Mucosa of descending colon (tissue), 3 donors: ENCODE results near the gene SMS. TPM values are rescaled to one million over a fixed set of nuclear protein-coding genes. Genes with fewer than 3 reads are reported as not detected.

ENCODE experiments used
- ATAC-seq: fragments of 200-7000 bp; cut with Tn5 transposase; one replicate; pipeline ENCODE4 v1.9.1; 2020; ENCODE audit warnings: mild to moderate bottlenecking, moderate library complexity
- DNase-seq, 3 donors: peaks; one replicate each; pipeline ENCODE4 v3.0.0-alpha.2; 2020
- H3K36me3 ChIP-seq: fragments of 200-600 bp; one replicate; pipeline ENCODE4 v1.8.0; 2021; ENCODE audit warnings: low read depth, mild to moderate bottlenecking
- H3K4me1 ChIP-seq: fragments of 200-600 bp; one replicate; pipeline ENCODE4 v1.8.0; 2021; ENCODE audit warnings: low read depth, mild to moderate bottlenecking
- H3K4me3 ChIP-seq: fragments of 200-600 bp; one replicate; pipeline ENCODE4 v1.8.0; 2021; ENCODE audit warnings: mild to moderate bottlenecking
- H3K9me3 ChIP-seq: fragments of 200-600 bp; one replicate; pipeline ENCODE4 v1.8.0; 2021; ENCODE audit warnings: mild to moderate bottlenecking
- intact Hi-C, 2 donors: fragments of 100-400 bp; cut with DNase I in 1 of 2; cut with micrococcal nuclease in 1 of 2; formaldehyde crosslinking; loops; one replicate each; pipeline versions ENCODE4 v1.11.0 to v1.11.1; 2022; cut with DNase I, micrococcal nuclease
- total RNA-seq, 3 donors: library from RNA; stranded (reverse); fragmentation: NEBNext Ultra II Directional in 2 of 3; extraction: Animal tissue kit (Norgen Biotek cat#: 25700) in 2 of 3; gene quantifications; one replicate each; pipeline versions ENCODE4 v1.2.1 to v1.2.4, GENCODE V29; 2021 to 2023
- TF ChIP-seq, protein P1 (sequence below): fragments of 200-600 bp; IDR thresholded peaks from one replicate; pipeline ENCODE4 v1.8.0; 2022; ENCODE audit warnings: antibody characterized with exemption, mild to moderate bottlenecking
- donor health status: DM: no; HTN: no; CAD: no; lungs with moderate emphysema.
- donor health status: DM: no; HTN: no; CAD: no.
- donor health status: DM: no; HTN: yes; CAD: no.

SMS gene
- total RNA-seq, 3 donors from 2014 or later, result 42.4 to 71.1 (median 56.1) TPM

DNA sequence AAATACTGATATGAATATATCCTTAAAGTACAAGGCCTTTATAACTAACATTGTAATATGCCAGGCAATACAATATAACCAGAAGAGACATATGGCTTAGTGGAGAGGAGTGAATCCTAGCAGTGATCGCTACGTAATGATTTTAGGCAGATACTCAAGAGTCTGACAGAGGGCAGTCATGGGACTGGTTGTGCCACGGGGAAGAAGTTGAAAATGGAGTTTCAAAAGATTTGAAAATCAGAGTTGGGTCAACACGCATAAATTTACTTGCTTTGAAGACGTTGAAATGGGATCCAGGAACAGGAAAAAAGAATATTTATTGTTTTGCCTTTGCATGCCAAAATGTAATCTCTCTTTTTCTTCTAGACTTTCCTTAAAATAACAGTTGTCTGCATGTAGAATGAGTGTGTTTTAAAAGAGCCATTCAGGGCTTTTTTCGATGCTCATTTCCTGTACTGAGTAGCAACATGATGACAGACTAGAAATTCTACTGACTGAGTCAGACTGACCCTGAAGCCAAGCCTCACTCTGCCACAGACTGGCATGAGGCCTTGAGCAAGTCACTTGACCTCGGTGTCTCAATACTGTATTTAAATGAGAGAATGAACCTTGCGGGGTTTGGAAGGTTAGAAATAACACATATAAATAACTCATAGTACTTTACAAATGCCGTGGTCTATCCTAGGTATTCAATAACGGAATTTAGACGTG lies 8.1 kb upstream of the SMS start:
- TF ChIP-seq, protein P1, sequence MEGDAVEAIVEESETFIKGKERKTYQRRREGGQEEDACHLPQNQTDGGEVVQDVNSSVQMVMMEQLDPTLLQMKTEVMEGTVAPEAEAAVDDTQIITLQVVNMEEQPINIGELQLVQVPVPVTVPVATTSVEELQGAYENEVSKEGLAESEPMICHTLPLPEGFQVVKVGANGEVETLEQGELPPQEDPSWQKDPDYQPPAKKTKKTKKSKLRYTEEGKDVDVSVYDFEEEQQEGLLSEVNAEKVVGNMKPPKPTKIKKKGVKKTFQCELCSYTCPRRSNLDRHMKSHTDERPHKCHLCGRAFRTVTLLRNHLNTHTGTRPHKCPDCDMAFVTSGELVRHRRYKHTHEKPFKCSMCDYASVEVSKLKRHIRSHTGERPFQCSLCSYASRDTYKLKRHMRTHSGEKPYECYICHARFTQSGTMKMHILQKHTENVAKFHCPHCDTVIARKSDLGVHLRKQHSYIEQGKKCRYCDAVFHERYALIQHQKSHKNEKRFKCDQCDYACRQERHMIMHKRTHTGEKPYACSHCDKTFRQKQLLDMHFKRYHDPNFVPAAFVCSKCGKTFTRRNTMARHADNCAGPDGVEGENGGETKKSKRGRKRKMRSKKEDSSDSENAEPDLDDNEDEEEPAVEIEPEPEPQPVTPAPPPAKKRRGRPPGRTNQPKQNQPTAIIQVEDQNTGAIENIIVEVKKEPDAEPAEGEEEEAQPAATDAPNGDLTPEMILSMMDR, result no peak
- ATAC-seq (peak; percentile 35), DNase-seq (no peak)
- intact Hi-C loops, result no loop called here
- Histone ChIP-seq H3K9me3 (no peaks in the 10 kb centered on the region), H3K4me1 (no peaks in the 10 kb centered on the region), H3K36me3 (no peaks in the 10 kb centered on the region), H3K4me3 (no peak overlapping the region)

DNA sequence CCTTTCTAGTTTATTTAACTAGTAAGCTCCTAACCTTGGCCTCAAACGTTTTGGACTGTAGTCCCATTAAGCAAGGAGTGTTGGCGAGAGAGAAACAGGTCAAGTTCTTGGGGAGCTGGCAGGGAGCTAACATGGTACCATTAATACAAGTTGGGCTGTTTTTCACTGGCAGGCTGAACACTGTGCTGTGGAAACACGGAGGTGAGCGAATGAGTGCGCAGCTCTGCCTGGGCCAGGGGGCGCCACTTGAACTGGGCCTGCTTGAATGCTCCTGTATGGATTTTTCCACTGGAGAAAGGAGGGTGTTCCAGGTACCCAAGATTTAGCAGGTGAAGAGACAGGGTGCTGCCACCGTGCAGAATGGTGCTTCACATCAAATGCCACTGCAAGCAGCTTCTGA lies 7.4 kb upstream of the SMS start:
- intact Hi-C loops, result no loop called here
- H3K4me1 ChIP-seq, result no peaks in the 10 kb centered on the region
- DNase-seq, result no peak
- TF ChIP-seq, protein P1, result no peak
- H3K9me3 ChIP-seq, result no peaks in the 10 kb centered on the region
- H3K36me3 ChIP-seq, result no peaks in the 10 kb centered on the region
- no peak for ATAC-seq
- no peak overlapping the region for H3K4me3 ChIP-seq

DNA sequence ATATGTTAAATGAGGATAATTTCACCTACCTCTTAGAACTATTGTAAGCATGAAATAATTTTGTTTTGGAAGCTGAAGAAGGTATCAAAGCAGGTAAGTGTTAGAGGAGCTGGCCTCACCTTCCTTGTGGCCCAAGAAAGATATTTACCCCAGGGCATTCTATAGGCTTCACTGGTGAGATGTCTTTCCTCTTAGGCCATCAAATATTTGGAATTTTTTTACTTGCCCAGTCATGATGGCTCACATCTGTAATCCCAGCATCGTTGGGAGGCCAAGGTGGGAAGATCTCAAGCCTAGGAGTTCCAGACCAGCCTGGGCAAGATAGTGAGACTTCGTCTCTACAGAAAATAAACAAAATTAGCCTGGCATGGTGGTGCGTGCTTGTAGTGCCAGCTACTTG lies 6.1 kb upstream of the SMS start:
- Histone ChIP-seq H3K4me3 (no peak overlapping the region), H3K4me1 (no peaks in the 10 kb centered on the region), H3K9me3 (no peaks in the 10 kb centered on the region), H3K36me3 (no peaks in the 10 kb centered on the region)
- TF ChIP-seq, protein P1, result no peak
- intact Hi-C loops, result no loop called here
- DNase-seq (no peak), ATAC-seq (no peak)

DNA sequence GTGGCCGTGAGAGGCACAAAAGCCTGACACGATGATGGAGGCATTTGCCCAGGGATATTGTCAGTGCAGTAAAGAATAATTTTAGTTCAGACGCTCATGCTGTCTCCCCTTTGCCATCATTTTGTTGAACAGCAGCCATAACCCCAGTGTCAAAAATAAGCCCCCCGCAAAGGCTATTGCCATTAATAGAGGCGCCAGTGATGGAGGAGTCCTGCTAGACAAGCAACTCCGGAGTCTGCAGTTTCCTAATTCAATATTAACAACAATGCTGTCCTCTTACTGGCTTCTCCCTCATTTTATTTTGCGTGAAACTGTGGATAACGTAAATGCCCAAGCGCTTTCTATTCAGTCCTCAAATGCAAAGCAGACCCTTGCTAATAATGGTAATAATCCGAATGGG lies 603 bp upstream of the SMS start:
- Histone ChIP-seq H3K4me3 (no peak overlapping the region), H3K4me1 (no peaks in the 10 kb centered on the region), H3K9me3 (no peaks in the 10 kb centered on the region), H3K36me3 (no peaks in the 10 kb centered on the region)
- ATAC-seq (no peak), DNase-seq (no peak)
- intact Hi-C loops, result no loop called here
- TF ChIP-seq, protein P1, result no peak

DNA sequence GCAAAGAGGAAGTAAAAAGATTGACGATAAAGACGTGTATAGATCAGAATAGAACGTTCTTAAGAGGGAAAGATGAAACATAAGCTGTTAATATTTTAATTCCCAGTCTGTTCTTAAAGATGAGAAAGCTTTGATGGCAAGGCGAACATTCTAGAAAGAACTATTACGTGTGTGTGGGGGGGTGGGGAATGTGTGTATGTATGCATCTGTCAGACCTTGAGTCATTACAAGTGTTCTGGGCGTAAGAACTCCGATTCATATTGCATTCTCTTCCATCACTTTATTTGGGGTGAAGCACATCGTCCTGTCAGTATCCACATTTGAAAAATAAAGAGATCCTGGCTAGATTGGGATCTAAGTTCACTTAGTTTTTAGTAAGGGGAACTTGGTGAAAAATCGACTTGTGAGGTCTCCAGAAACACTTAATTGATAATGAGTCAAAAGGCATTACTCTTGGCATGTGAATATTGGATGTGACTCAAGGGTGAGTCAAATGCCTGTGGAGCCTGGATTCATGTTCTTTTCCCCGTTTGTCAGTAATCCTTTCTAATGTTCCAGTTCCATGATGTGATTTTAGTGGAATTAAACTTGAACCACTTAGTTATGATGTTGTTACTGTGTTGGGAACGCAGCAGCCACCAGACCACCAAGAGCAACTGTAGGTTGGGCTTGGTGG lies 3.1 kb downstream of the SMS start:
- no peak overlapping the region for H3K4me3 ChIP-seq
- no peaks in the 10 kb centered on the region for H3K4me1 ChIP-seq
- intact Hi-C loops, result no loop called here
- H3K9me3 ChIP-seq, result no peaks in the 10 kb centered on the region
- H3K36me3 ChIP-seq, result no peaks in the 10 kb centered on the region
- TF ChIP-seq, protein P1, result no peak
- DNase-seq (no peak), ATAC-seq (no peak)
